A549 (cell line): ENCODE results near the gene LARGE1. TPM values are rescaled to one million over a fixed set of nuclear protein-coding genes. Genes with fewer than 3 reads are reported as not detected.

ENCODE experiments used
- ATAC-seq, 2 experiments: fragments of 200-7000 bp in 1 of 2; fragments of >200 bp in 1 of 2; cut with Nextera tagmentation in 1 of 2; cut with Tn5 transposase in 1 of 2; 3 replicates each; pipeline versions ENCODE4 v1.8.0 to v1.9.1; 2018 to 2020; ENCODE audit warnings: mild to moderate bottlenecking in 1 of 2, moderate library complexity in 1 of 2
- CTCF ChIA-PET: fragments of 300-600 bp; sonication (Branson Sonifier 250); formaldehyde crosslinking; extraction: SDS; loops from one replicate; lab custom pipeline; 2021; ENCODE audit warnings: antibody characterized with exemption, inconsistent platforms; lab: Yijun Ruan, JAX
- POLR2A ChIA-PET: fragments of 350-600 bp; formaldehyde crosslinking; extraction: SDS; loops from one replicate; lab custom pipeline; 2021; ENCODE audit warnings: antibody characterized with exemption, inconsistent platforms; lab: Yijun Ruan, JAX
- DNase-seq, 2 experiments: peaks; one replicate each; pipeline versions ENCODE4 v3.0.0 to v3.0.0-alpha.2; 2011 to 2016; ENCODE audit warnings: low read depth in 1 of 2, low spot score in 1 of 2
- FAIRE-seq: peaks from 2 replicates; lab custom pipeline; 2011; peaks lifted over from hg19 to GRCh38; lab: Jason Lieb, UNC
- H3K27ac ChIP-seq, 2 experiments: fragments of >200 bp; sonication (Bioruptor Twin); formaldehyde crosslinking; 3 replicates each; pipeline ENCODE4 v1.5.1; 2016 to 2017
- H3K4me1 ChIP-seq: fragments of >200 bp; sonication (Bioruptor Twin); formaldehyde crosslinking; 3 replicates; pipeline ENCODE4 v1.6.1; 2016
- H3K4me2 ChIP-seq: fragments of >200 bp; sonication (Bioruptor Twin); formaldehyde crosslinking; 3 replicates; pipeline ENCODE4 v1.6.1; 2016
- H3K4me3 ChIP-seq: fragments of >200 bp; sonication (Bioruptor Twin); formaldehyde crosslinking; 3 replicates; pipeline ENCODE4 v1.5.1; 2016
- H3K9me3 ChIP-seq: fragments of >200 bp; sonication (Bioruptor Twin); formaldehyde crosslinking; 3 replicates; pipeline ENCODE4 v1.6.1; 2016
- CHD2 ChIP-seq: fragments of 150-350 bp; IDR thresholded peaks from 2 replicates; pipeline ENCODE4 v1.6.1; 2014; ENCODE audit warnings: low read length; ENCODE audit not compliant: partially characterized antibody
- CHD4 ChIP-seq: fragments of 200-600 bp; sonication (generic); IDR thresholded peaks from 2 replicates; pipeline ENCODE4 v1.6.1; 2016; ENCODE audit warnings: antibody characterized with exemption, mild to moderate bottlenecking, borderline replicate concordance
- CTCF ChIP-seq: fragments of >200 bp; sonication (Bioruptor Twin); formaldehyde crosslinking; IDR thresholded peaks from 3 replicates; pipeline ENCODE4 v1.5.1; 2016
- ELK1 ChIP-seq: fragments of 150-350 bp; IDR thresholded peaks from 2 replicates; pipeline ENCODE4 v1.6.1; 2014; ENCODE audit warnings: low read depth, mild to moderate bottlenecking, low read length
- EP300 ChIP-seq, 2 experiments: fragments of >200 bp; sonication (Bioruptor Twin); formaldehyde crosslinking; IDR thresholded peaks; 2 replicates in 1 of 2; 3 replicates in 1 of 2; pipeline ENCODE4 v1.6.1; 2016 to 2017
- FOXS1 ChIP-seq: fragments of 250-450 bp; sonication (Bioruptor Pico); IDR thresholded peaks from 2 replicates; pipeline ENCODE4 v1.5.0; 2020; ENCODE audit warnings: mild to moderate bottlenecking, moderate library complexity
- HES2 ChIP-seq: fragments of >200 bp; sonication (Bioruptor Twin); formaldehyde crosslinking; IDR thresholded peaks from 2 replicates; pipeline ENCODE4 v1.6.1; 2016
- HEYL ChIP-seq: fragments of 250-450 bp; sonication (Bioruptor Pico); IDR thresholded peaks from 2 replicates; pipeline ENCODE4 v1.8.0; 2021; ENCODE audit warnings: mild to moderate bottlenecking, moderate library complexity
- HOXA7 ChIP-seq: fragments of 250-450 bp; sonication (Bioruptor Pico); IDR thresholded peaks from 2 replicates; pipeline ENCODE4 v1.5.0; 2020; ENCODE audit warnings: mild to moderate bottlenecking, moderate library complexity
- HOXB13 ChIP-seq: fragments of 250-450 bp; sonication (Bioruptor Pico); IDR thresholded peaks from 2 replicates; pipeline ENCODE4 v1.5.0; 2020; ENCODE audit warnings: low read depth, mild to moderate bottlenecking, moderate library complexity
- HOXB5 ChIP-seq: fragments of 250-450 bp; sonication (Bioruptor Pico); IDR thresholded peaks from 2 replicates; pipeline ENCODE4 v1.5.0; 2020; ENCODE audit warnings: mild to moderate bottlenecking, moderate library complexity
- JUN ChIP-seq, 2 experiments: fragments of >200 bp; sonication (Bioruptor Twin); formaldehyde crosslinking; IDR thresholded peaks; 2 replicates in 1 of 2; 3 replicates in 1 of 2; pipeline ENCODE4 v1.6.1; 2016 to 2017
- NFE2L2 ChIP-seq: fragments of 150-350 bp; conservative IDR thresholded peaks from 2 replicates; pipeline ENCODE4 v1.6.1; 2014; ENCODE audit warnings: low read length
- NR3C1 ChIP-seq: fragments of >200 bp; sonication (Bioruptor Twin); formaldehyde crosslinking; IDR thresholded peaks from 3 replicates; pipeline ENCODE4 v1.6.1; 2017
- PHF8 ChIP-seq: fragments of 200-600 bp; sonication (generic); IDR thresholded peaks from 2 replicates; pipeline ENCODE4 v1.6.1; 2016; ENCODE audit warnings: low read depth, mild to moderate bottlenecking, antibody characterized with exemption, moderate library complexity, borderline replicate concordance
- POLR2A ChIP-seq: IDR thresholded peaks from 2 replicates; pipeline ENCODE4 v1.6.1; 2012; ENCODE audit warnings: mild to moderate bottlenecking, low read length
- POLR2AphosphoS2 ChIP-seq: conservative IDR thresholded peaks from 2 replicates; pipeline ENCODE4 v1.6.1; 2012; ENCODE audit warnings: low read length, improper control_type of control experiment, inconsistent platforms
- RARB ChIP-seq: fragments of 250-450 bp; sonication (Bioruptor Pico); IDR thresholded peaks from 2 replicates; pipeline ENCODE4 v1.8.0; 2021; ENCODE audit warnings: mild to moderate bottlenecking, moderate library complexity
- RCOR1 ChIP-seq: fragments of 150-350 bp; IDR thresholded peaks from 2 replicates; pipeline ENCODE4 v1.6.1; 2014; ENCODE audit warnings: antibody characterized with exemption, low read length, low read depth
- TFCP2L1 ChIP-seq: fragments of 250-450 bp; sonication (Bioruptor Pico); IDR thresholded peaks from 2 replicates; pipeline ENCODE4 v1.5.0; 2021; ENCODE audit warnings: mild to moderate bottlenecking
- ZC3H11A ChIP-seq: fragments of 450-650 bp; IDR thresholded peaks from 2 replicates; pipeline ENCODE4 v1.6.1; 2014; ENCODE audit warnings: antibody characterized with exemption, mild to moderate bottlenecking
- ZSCAN20 ChIP-seq: fragments of 250-450 bp; sonication (Bioruptor Pico); IDR thresholded peaks from 2 replicates; pipeline ENCODE4 v1.8.0; 2022; ENCODE audit warnings: mild to moderate bottlenecking, moderate library complexity
- WGBS: methylation state at CpG from one replicate; pipeline ENCODE4 v1.1.6; 2017; ENCODE audit errors: missing lambda C conversion rate; 5-methylcytosine and 5-hydroxymethylcytosine counted together
- polyA plus RNA-seq, 4 experiments: library from polyadenylated mRNA; depleted of rRNA in 3 of 4; stranded (reverse); fragments of >200 nt; fragmentation: RNase III in 1 of 4; extraction: RNeasy Plus Mini Kit Qiagen cat#74134 plus additional on column Dnase treatment in 1 of 4; gene quantifications; 2 replicates in 3 of 4; 3 replicates in 1 of 4; pipeline ENCODE4 v1.2.3, GENCODE V29; 2011 to 2017

The LARGE1 gene
- polyA plus RNA-seq, 2 of the 4 experiments (the other 2 are of a cell fraction): 2.7 to 5.8 TPM

GRCh38 chr22:33832558-33833151 lies 87.6 kb downstream of the LARGE1 start (continued):
- no peak for TF ChIP-seq CHD4
- no peak for TF ChIP-seq NR3C1
- TF ChIP-seq HOXB5 (CRISPR knock-in tag): no peak
- TF ChIP-seq HOXA7 (CRISPR knock-in tag): no peak
- no peak for TF ChIP-seq ELK1
- no peak for TF ChIP-seq RCOR1
- no peak for TF ChIP-seq POLR2A

GRCh38 chr22:33831651-33832050 lies 88.6 kb downstream of the LARGE1 start:
- POLR2A ChIA-PET: no interaction called here
- H3K27ac ChIP-seq: no peak overlapping the region
- CTCF ChIA-PET: interaction anchor here (1.1 to 1.2 kb wide), 2 partner anchors 9 to 11 kb away, joined by 3 read pairs; no protein-coding TSS in a partner anchor
- FAIRE-seq (no peak), DNase-seq (no peak), ATAC-seq (no peak)
- H3K4me2 ChIP-seq: no peak overlapping the region
- H3K9me3 ChIP-seq: no peaks in the 10 kb centered on the region
- WGBS: 69% methylated on average over 5 of the region's 5 CpGs
- TF ChIP-seq EP300 (IDR thresholded peaks at IDR 0.05): no peak
- TF ChIP-seq ZC3H11A: no peak
- TF ChIP-seq RCOR1: no peak
- no peak for TF ChIP-seq TFCP2L1 (CRISPR knock-in tag)
- no peak for TF ChIP-seq HES2
- no peak for TF ChIP-seq ZSCAN20 (CRISPR knock-in tag)
- no peak for TF ChIP-seq CTCF
- no peak for TF ChIP-seq HEYL (CRISPR knock-in tag)
- TF ChIP-seq JUN (IDR thresholded peaks at IDR 0.05): no peak
- TF ChIP-seq FOXS1 (CRISPR knock-in tag): no peak
- no peak for TF ChIP-seq HOXB13 (CRISPR knock-in tag)
- no peak for TF ChIP-seq CHD2
- no peak overlapping the region for H3K4me3 ChIP-seq
- H3K4me1 ChIP-seq: no peaks in the 10 kb centered on the region

- ChIA-PET POLR2A (no interaction called here), CTCF (interaction anchor here (0.6 to 1.1 kb wide), 2 partner anchors 11 to 38 kb away, joined by 3 to 5 read pairs; no protein-coding TSS in a partner anchor)
- Histone ChIP-seq H3K27ac (no peak overlapping the region), H3K9me3 (no peaks in the 10 kb centered on the region), H3K4me2 (no peak overlapping the region)
- no peak for FAIRE-seq
- no peak for TF ChIP-seq NFE2L2
- TF ChIP-seq RARB (CRISPR knock-in tag): no peak
- TF ChIP-seq POLR2AphosphoS2: no peak
- no peak for TF ChIP-seq FOXS1 (CRISPR knock-in tag)
- TF ChIP-seq EP300 (IDR thresholded peaks at IDR 0.05): no peak
- TF ChIP-seq PHF8: no peak
- TF ChIP-seq, all 56 proteins: peak for 0
- no peak for ATAC-seq
- 75% methylated on average over 9 of the region's 11 CpGs for WGBS
- no peak for DNase-seq
- H3K4me1 ChIP-seq: no peaks in the 10 kb centered on the region
- no peak overlapping the region for H3K4me3 ChIP-seq
Observed at GRCh38 chr22:33831207-33831606, 89.1 kb downstream of the LARGE1 start.
